GM18870 (cell line): ENCODE measurements around the gene FUT3.
"Not testable (repeated sequence)": the region's sequence is repeated elsewhere in the genome, so short reads cannot be mapped to it uniquely, and the experiment has no call there.

Experiments used
- ATAC-seq: cut with Tn5 transposase; IDR thresholded peaks from one replicate; pipeline ENCODE4 v1.9.1; 2021; ENCODE audit warnings: moderate library complexity; ENCODE audit not compliant: unreplicated experiment

The FUT3 gene

GRCh38 chr19:5882421-5882968 is 31.2 kb upstream of the FUT3 start:
- no peak for ATAC-seq

DNA sequence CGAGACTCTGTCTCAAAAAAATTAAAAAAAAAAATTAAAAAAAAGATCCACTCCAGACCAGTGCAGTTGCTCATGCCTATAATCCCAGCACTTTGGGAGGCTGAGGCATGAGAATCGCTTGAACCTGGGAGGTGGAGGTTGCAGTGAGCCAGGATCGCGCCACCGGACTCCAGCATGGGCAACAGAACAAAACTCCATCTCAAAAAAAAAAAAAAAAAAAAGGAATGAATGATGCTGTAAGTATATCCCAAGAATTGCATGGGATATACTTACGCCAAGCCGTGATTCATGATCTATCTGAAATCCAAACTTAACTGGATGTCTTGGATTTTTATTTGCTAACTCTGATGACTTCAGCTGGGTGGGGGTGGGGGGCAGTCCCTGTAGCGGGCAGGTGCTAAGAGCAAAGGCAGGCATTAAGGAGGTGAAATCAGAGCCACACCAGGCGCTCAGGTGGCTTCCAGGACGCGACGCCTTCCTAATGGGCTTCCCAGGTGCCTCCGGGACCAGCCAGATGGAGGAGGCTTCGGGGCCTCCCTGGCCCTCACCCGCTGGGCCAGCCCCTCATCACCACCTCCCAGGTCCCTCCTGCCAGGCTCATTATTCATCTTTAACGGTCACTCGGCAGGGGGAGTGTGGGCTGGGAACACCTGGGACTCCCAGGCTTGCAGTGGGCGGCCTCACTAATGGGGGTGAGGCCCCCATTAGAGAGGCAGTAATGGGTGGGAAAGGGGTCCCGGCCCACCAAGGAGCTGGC is 30.5 kb upstream of the FUT3 start:
- ATAC-seq: no peak

GRCh38 chr19:5880604-5881078 is 29.4 kb upstream of the FUT3 start:
- no peak for ATAC-seq

DNA sequence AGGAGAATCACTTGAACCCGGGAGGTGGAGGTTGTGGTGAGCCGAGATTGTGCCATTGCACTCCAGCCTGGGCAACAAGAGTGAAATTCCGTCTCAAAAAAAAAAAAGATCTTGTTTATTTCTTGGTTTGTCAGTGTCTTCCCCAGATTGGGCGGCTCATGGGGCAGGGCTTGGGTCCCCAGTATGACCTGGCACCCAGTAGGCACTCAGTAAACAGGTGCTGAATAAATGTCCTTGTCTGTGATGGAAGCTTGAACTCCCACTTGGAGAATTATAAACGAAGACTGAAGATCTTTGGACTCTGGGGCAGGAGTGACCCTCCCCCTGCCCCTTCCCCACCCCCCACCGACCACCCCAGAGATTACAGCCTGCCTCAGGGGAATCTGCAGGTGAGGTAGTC is 28.9 kb upstream of the FUT3 start:
- no peak for ATAC-seq

GRCh38 chr19:5877882-5878281 is 26.6 kb upstream of the FUT3 start:
- ATAC-seq: no peak

- no peak for ATAC-seq
These were observed 26.2 kb upstream of the FUT3 start for GRCh38 chr19:5877427-5877826.

DNA sequence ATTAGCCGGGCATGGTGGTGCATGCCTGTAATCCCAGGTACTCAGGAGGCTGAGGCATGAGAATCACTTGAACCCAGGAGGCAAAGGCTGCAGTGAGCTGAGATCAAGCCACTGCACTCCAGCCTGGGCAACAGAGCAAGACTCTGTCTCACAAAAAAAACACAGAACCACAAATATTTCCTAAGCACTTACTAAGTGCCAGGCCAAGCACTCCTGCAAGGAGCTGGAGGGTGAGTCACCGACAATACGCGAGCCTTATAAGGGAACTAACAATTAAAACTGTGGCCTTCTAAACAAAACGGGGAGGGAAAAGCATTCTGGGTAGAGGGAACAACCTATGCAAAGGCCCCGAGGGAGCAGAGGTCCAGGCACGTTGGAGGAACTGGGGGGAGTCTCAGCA is 23.2 kb upstream of the FUT3 start:
- ATAC-seq: not testable (repeated sequence)

GRCh38 chr19:5873617-5874199 is 22.5 kb upstream of the FUT3 start:
- ATAC-seq: no peak

DNA sequence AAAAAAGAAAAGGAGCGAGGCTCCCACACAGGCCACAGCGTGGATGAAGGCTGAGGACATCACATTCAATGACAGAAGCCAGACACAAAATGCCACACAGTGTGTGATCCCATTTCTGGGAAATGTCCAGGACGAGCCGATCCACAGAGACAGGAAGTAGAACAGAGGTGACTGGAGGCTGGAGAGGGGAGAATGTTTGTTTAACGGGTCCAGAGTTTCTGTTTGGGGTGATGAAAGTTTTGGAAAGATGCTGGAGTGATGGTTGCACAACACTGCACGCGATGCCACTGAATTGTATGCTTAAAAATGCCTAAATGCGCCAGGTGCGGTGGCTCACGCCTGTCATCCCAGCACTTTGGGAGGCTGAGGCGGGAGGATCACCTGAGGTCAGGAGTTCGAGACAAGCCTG is 19.7 kb upstream of the FUT3 start:
- no peak for ATAC-seq

- ATAC-seq: no peak
These were observed 16.2 kb upstream of the FUT3 start for GRCh38 chr19:5867201-5868136.

DNA sequence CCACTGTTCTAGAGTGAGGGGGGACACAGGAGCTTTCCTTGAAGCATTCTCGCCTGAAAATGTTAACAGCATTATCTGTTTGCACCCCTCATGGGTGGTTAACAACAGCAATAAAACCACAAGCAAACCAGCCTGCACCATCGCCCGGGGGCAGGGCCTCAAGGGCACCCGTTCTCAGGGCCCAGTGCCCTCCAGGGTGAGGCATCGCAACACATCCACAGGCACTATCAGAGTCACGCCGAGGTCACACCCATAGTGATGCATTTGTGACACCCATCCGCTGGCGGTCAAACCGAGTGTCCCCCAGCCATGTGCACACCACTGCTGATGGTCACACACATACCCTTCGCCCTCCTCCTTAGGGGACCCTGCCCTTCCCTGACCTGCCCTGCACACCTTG is 14.5 kb upstream of the FUT3 start:
- ATAC-seq: no peak

DNA sequence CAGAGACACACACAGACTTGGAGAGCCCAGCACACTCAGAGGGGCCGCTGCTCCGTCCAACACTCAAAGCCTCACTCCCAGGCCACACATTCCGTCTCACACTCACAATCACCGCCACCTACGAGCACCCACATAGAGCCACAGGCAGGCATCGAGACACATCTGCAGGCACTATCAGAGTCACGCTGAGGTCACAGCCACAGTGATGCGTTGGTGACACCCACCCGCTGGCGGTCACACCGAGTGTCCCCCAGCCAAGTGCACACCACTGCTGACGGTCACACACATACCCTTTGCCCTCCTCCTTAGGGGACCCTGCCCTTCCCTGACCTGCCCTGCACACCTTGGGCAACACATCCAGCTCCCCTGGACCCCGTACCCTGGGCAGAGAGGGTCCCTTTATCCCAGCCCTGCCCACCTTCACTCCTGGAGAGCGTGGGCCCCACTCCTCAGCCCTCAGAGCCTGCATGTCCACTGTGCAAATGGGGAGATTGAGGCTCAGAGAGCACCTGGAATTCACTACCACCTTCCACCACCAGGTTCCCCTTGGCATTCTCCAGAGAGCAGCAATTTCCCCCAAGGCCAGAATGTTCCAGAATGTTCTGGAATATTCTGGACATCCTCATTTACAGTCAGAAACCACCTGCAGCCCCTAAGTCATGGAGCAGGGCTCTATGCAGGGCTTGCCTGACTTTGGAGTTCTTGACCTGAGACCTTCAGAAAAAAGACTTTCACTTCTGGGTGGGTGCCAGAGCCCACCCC is 13.7 kb upstream of the FUT3 start:
- no peak for ATAC-seq

- ATAC-seq: no peak
These were observed 12.9 kb upstream of the FUT3 start for GRCh38 chr19:5864013-5864720.

DNA sequence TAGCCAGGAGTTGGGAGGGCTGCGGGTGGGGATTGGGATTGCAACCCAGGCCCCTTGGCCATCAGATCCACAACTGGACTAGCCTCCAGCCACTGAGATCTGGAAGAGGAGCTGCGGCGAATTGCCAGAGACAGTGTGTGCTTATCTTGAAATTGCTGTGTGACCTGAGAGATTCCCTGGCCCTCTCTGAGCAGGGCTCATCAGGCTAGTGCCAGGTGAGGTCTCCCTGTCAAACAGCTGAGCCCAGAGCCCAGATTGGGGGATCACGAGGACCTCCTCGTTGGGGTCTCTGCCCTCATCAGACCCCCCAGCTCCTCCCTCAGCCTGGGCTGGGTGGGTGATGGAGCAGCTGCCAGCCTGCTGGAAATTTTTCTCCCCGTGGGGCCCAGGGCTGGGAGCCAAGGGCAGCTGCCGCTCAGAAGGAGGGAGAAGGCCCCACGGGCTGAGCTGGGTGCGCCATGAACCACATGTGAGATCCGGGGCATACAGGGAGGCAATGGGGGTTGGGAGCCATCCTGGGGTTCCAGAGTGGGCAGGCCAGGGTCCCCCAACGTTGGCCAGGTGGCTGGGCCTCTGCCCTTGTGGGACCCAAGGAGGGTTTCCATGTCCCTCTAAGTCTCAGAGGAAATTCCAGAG is 11.9 kb upstream of the FUT3 start:
- ATAC-seq: no peak

GRCh38 chr19:5857203-5858081 is 6.2 kb upstream of the FUT3 start:
- no peak for ATAC-seq

DNA sequence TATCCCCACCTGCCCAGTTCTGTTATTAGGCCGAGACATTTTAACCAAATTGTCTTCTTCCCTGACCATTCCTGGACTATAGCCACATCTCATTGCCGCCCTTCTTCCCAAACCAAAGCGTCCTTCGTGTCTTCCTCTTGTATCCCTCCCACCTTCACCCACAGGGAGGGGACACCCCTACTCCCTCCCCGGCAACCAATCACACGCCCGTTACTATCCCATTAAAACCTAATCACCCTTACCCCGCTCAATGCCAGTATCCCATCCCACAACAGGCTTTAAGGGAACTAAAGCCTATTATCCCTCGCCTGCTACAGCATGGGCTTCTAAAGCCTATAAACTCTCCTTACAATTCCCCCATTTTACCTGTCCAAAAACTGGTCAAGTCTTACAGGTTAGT is 3.9 kb upstream of the FUT3 start:
- ATAC-seq: not testable (repeated sequence)

- not testable (repeated sequence) for ATAC-seq
These were observed 2.9 kb upstream of the FUT3 start for GRCh38 chr19:5854121-5854520.

GRCh38 chr19:5850743-5851293 is 431 bp downstream of the FUT3 start:
- ATAC-seq: no peak
